HEK293 (cell line): ENCODE results near the gene DNAAF8.

Experiments used
- CTCF ChIP-seq: fragments of 450-650 bp; formaldehyde crosslinking; IDR thresholded peaks from 2 replicates; pipeline ENCODE4 v1.5.1; 2016; ENCODE audit warnings: missing biosample characterization, missing genetic modification characterization
- REST ChIP-seq: fragments of 450-650 bp; formaldehyde crosslinking; IDR thresholded peaks from 2 replicates; pipeline ENCODE4 v1.5.1; 2016; ENCODE audit warnings: missing biosample characterization, missing genetic modification characterization
- TCF7L2 ChIP-seq: IDR thresholded peaks from 2 replicates; pipeline ENCODE4 v1.6.1; 2011; ENCODE audit warnings: low read depth, mild to moderate bottlenecking, inconsistent platforms, low read length, moderate library complexity, borderline replicate concordance
- ZNF138 ChIP-seq: fragments of 450-650 bp; formaldehyde crosslinking; IDR thresholded peaks from 2 replicates; pipeline ENCODE4 v1.5.1; 2016; ENCODE audit warnings: missing biosample characterization, missing genetic modification characterization, borderline replicate concordance
- ZNF660 ChIP-seq: fragments of 450-650 bp; IDR thresholded peaks from 2 replicates; pipeline ENCODE4 v1.5.1; 2018; ENCODE audit warnings: missing biosample characterization, mild to moderate bottlenecking, missing genetic modification characterization

DNA sequence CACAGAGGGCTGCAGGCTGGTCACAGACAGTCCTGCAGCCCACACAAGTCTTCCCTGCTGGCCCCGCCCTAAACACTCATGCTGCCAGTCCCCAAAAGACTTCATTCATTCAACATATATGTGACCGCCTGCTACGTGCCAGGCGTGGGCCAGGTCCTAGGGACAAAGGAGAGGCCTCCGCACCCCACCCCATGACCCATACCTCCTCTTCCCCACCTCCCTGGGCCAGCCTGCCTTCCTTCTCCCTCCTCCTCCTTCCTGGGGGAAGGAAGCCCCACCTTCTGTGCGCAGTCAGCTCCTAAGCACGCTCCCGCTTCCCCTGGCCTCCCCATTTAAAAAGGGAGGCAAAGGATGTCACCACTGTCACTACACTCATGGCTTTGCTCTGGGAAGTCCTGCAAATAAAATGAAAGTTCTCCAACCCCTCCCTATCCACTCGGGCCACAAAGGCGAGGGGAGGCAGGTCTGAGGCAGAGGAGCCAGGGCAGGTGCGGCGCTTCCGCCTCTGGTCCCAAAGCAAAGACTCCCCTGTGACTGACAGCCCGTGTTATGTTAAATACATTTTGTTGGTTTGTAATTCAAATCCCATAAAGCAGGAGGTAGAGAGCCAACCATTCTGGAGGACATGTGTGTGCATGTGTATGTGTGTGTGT lies 9.0 kb downstream of the DNAAF8 start:
- TF ChIP-seq CTCF (tag by site-specific recombination) (no peak), TCF7L2 (no peak), REST (tag by site-specific recombination) (no peak), ZNF138 (tag by site-specific recombination) (no peak), ZNF660 (no peak)
